Prostate gland (tissue), 2 donors: ENCODE results near the gene PARP11. TPM values are rescaled to one million over a fixed set of nuclear protein-coding genes. Genes with fewer than 3 reads are reported as not detected.
A peak's percentile ranks its signal among the peaks of the same experiment; 100 is the strongest.

Experiments
- DNase-seq: peaks from one replicate; pipeline ENCODE4 v3.0.0-alpha.2; 2019; ENCODE audit warnings: low spot score
- H3K27ac ChIP-seq, 2 donors: fragments of 200-600 bp; sonication (generic); 2 replicates each; pipeline ENCODE4 v1.5.1; 2017 to 2019
- H3K27me3 ChIP-seq: fragments of 200-600 bp; sonication (generic); replicated peaks from 2 replicates; pipeline ENCODE4 v1.5.1; 2019; ENCODE audit not compliant: insufficient read depth
- H3K36me3 ChIP-seq, 2 donors: fragments of 200-600 bp; sonication (generic); 1 replicate in 1 of 2; 2 replicates in 1 of 2; pipeline versions ENCODE4 v1.5.1 to v1.8.1; 2017 to 2019
- H3K4me1 ChIP-seq: fragments of 200-600 bp; sonication (generic); replicated peaks from 2 replicates; pipeline ENCODE4 v1.5.1; 2019
- H3K4me3 ChIP-seq, 2 donors: fragments of 200-600 bp; sonication (generic); 2 replicates each; pipeline ENCODE4 v1.5.1; 2017 to 2019
- H3K9me3 ChIP-seq: fragments of 200-600 bp; sonication (generic); 2 replicates; pipeline ENCODE4 v1.5.1; 2017
- CTCF ChIP-seq, 4 experiments: fragments of 200-600 bp in 2 of 4; fragments of 450-650 bp in 2 of 4; sonication (generic) in 2 of 4; IDR thresholded peaks; 1 replicate in 3 of 4; 2 replicates in 1 of 4; pipeline ENCODE4 v1.5.1; 2016 to 2019; ENCODE audit warnings: antibody characterized with exemption in 4 of 4, mild to moderate bottlenecking in 2 of 4, moderate library complexity in 2 of 4
- POLR2A ChIP-seq: fragments of 450-650 bp; IDR thresholded peaks from one replicate; pipeline ENCODE4 v1.6.1; 2016; ENCODE audit warnings: antibody characterized with exemption, mild to moderate bottlenecking
- POLR2AphosphoS5 ChIP-seq: sonication (generic); formaldehyde crosslinking; IDR thresholded peaks from one replicate; pipeline ENCODE4 v1.6.1; 2017; ENCODE audit warnings: antibody characterized with exemption
- WGBS: methylation state at CpG from one replicate; pipeline ENCODE4 v1.1.5; 2018; 5-methylcytosine and 5-hydroxymethylcytosine counted together
- intact Hi-C: fragments of 100-400 bp; cut with DNase I; formaldehyde crosslinking; loops from one replicate; pipeline ENCODE4 v1.14.2; 2022
- total RNA-seq, 2 donors: library from RNA; depleted of rRNA; stranded (reverse); fragments of >200 nt; gene quantifications; one replicate each; pipeline ENCODE4 v1.1.0, GENCODE V29; 2016

PARP11 gene
- total RNA-seq, 2 donors from 2014 or later, result 19.6 to 26.8 TPM

GRCh38 chr12:3795492-3796133 lies 77.6 kb downstream of the PARP11 start:
- 30% methylated on average over 5 of the region's 5 CpGs for WGBS
- TF ChIP-seq POLR2A (no peak), CTCF (IDR thresholded peaks at IDR 0.05) (no peak), POLR2AphosphoS5 (peak; percentile 62)
- intact Hi-C loops, result no loop called here
- Histone ChIP-seq H3K4me3 (no peak overlapping the region), H3K4me1 (peaks cover 9% of the 10 kb centered on the region), H3K9me3 (no peaks in the 10 kb centered on the region), H3K27me3 (no peaks in the 10 kb centered on the region), H3K27ac (peak overlapping the region; percentile 5 to 45), H3K36me3 (no peaks in the 10 kb centered on the region)
- DNase-seq, result no peak

GRCh38 chr12:3795066-3795465 lies 78.1 kb downstream of the PARP11 start:
- 26% methylated on average over 2 of the region's 2 CpGs for WGBS
- H3K4me3 ChIP-seq, result no peak overlapping the region
- intact Hi-C loops, result no loop called here
- peaks cover 9% of the 10 kb centered on the region for H3K4me1 ChIP-seq
- H3K27me3 ChIP-seq, result no peaks in the 10 kb centered on the region
- TF ChIP-seq POLR2AphosphoS5 (no peak), POLR2A (no peak), CTCF (IDR thresholded peaks at IDR 0.05) (no peak)
- H3K36me3 ChIP-seq, result no peaks in the 10 kb centered on the region
- no peak for DNase-seq
- H3K9me3 ChIP-seq, result no peaks in the 10 kb centered on the region
- H3K27ac ChIP-seq, result peak overlapping the region; percentile 5 to 45

GRCh38 chr12:3792623-3793288 lies 80.4 kb downstream of the PARP11 start:
- no peaks in the 10 kb centered on the region for H3K27me3 ChIP-seq
- H3K36me3 ChIP-seq, result no peaks in the 10 kb centered on the region
- no peak for TF ChIP-seq POLR2A
- no peak for TF ChIP-seq CTCF (IDR thresholded peaks at IDR 0.05)
- no peak for TF ChIP-seq POLR2AphosphoS5
- WGBS, result 93% methylated on average over 10 of the region's 10 CpGs
- intact Hi-C loops, result no loop called here
- DNase-seq, result no peak
- H3K9me3 ChIP-seq, result no peaks in the 10 kb centered on the region
- no peak overlapping the region for H3K4me3 ChIP-seq
- H3K27ac ChIP-seq, result peak overlapping the region in 1 of 2 donors; percentile 60
- H3K4me1 ChIP-seq, result peaks cover 9% of the 10 kb centered on the region

- intact Hi-C loops, result no loop called here
- peaks cover 9% of the 10 kb centered on the region for H3K4me1 ChIP-seq
- H3K36me3 ChIP-seq, result no peaks in the 10 kb centered on the region
- 31% methylated on average over 5 of the region's 5 CpGs for WGBS
- TF ChIP-seq POLR2A (no peak), POLR2AphosphoS5 (peak; percentile 51)
- peak overlapping the region; percentile 16 to 60 for H3K27ac ChIP-seq
- no peaks in the 10 kb centered on the region for H3K27me3 ChIP-seq
- no peaks in the 10 kb centered on the region for H3K9me3 ChIP-seq
- peak; percentile 74 for DNase-seq
- no peak overlapping the region for H3K4me3 ChIP-seq
Observed at GRCh38 chr12:3791256-3791874, 81.8 kb downstream of the PARP11 start.

GRCh38 chr12:3790642-3791041 lies 82.6 kb downstream of the PARP11 start:
- intact Hi-C loops, result no loop called here
- 84% methylated on average over 2 of the region's 2 CpGs for WGBS
- H3K27ac ChIP-seq, result peak overlapping the region; percentile 16 to 60
- H3K27me3 ChIP-seq, result no peaks in the 10 kb centered on the region
- H3K4me3 ChIP-seq, result no peak overlapping the region
- peaks cover 7% of the 10 kb centered on the region for H3K4me1 ChIP-seq
- H3K36me3 ChIP-seq, result no peaks in the 10 kb centered on the region
- H3K9me3 ChIP-seq, result no peaks in the 10 kb centered on the region
- TF ChIP-seq POLR2AphosphoS5 (no peak), CTCF (IDR thresholded peaks at IDR 0.05) (no peak), POLR2A (no peak)
- no peak for DNase-seq
